Gastroesophageal sphincter (tissue), 3 donors: ENCODE results near the gene GTPBP2.

Experiments
- POLR2A ChIP-seq, 2 donors: fragments of 450-650 bp; IDR thresholded peaks; one replicate each; pipeline ENCODE4 v1.6.1; 2017; ENCODE audit warnings: antibody characterized with exemption in 2 of 2, mild to moderate bottlenecking in 2 of 2, moderate library complexity in 1 of 2
- POLR2AphosphoS5 ChIP-seq: sonication (generic); formaldehyde crosslinking; IDR thresholded peaks from one replicate; pipeline ENCODE4 v1.6.1; 2017; ENCODE audit warnings: antibody characterized with exemption
- TF ChIP-seq, protein P1 (sequence below), 4 experiments: fragments of 200-600 bp in 2 of 4; fragments of 450-650 bp in 2 of 4; sonication (generic) in 1 of 4; IDR thresholded peaks; one replicate each; pipeline ENCODE4 v1.5.1; 2017 to 2019; ENCODE audit warnings: antibody characterized with exemption in 4 of 4, mild to moderate bottlenecking in 2 of 4, moderate library complexity in 2 of 4

DNA sequence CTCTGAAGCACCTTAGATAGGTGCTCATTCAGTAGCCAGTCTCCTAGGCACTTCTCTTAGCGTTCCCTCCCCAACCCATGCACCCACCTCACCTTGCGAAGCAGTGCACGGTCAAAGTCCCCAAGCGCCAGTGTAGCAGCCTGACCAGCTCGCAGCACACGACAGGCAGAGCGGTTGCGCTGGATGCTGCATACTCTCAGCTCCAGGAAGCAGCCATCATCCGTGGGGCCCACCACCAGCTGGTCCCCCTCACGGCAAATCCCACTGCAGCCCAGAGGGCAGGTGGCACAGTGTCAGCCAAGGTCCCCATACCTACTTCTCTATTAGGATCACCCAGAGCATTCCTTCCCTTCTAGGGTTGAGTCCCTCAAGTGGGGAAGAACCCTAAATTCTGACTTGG lies 6.5 kb downstream of the GTPBP2 start:
- TF ChIP-seq, protein P1, sequence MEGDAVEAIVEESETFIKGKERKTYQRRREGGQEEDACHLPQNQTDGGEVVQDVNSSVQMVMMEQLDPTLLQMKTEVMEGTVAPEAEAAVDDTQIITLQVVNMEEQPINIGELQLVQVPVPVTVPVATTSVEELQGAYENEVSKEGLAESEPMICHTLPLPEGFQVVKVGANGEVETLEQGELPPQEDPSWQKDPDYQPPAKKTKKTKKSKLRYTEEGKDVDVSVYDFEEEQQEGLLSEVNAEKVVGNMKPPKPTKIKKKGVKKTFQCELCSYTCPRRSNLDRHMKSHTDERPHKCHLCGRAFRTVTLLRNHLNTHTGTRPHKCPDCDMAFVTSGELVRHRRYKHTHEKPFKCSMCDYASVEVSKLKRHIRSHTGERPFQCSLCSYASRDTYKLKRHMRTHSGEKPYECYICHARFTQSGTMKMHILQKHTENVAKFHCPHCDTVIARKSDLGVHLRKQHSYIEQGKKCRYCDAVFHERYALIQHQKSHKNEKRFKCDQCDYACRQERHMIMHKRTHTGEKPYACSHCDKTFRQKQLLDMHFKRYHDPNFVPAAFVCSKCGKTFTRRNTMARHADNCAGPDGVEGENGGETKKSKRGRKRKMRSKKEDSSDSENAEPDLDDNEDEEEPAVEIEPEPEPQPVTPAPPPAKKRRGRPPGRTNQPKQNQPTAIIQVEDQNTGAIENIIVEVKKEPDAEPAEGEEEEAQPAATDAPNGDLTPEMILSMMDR (IDR thresholded peaks at IDR 0.05) = no peak
- TF ChIP-seq POLR2A (IDR thresholded peaks at IDR 0.05) (no peak), POLR2AphosphoS5 (no peak)
